ENCODE data around the gene CLPTM1.

- no peak for TF ChIP-seq CTCF (IDR thresholded peaks at IDR 0.05)
- TF ChIP-seq POLR2A (IDR thresholded peaks at IDR 0.05) = no peak
- TF ChIP-seq EP300 (IDR thresholded peaks at IDR 0.05) = no peak
- TF ChIP-seq POLR2AphosphoS5 (IDR thresholded peaks at IDR 0.05) = no peak
These were observed 46.9 kb upstream of the CLPTM1 start for GRCh38 chr19:44908074-44908835.

Data from suprapubic skin (tissue), 4 donors.